IMR-90 (cell line): ENCODE results near the gene SBSN.

Source experiments
- CEBPB ChIP-seq: IDR thresholded peaks from 2 replicates; pipeline ENCODE4 v1.6.1; 2012; ENCODE audit warnings: low read depth, low read length, improper control_type of control experiment
- CTCF ChIP-seq: conservative IDR thresholded peaks from 2 replicates; pipeline ENCODE4 v1.5.1; 2012; ENCODE audit warnings: mild to moderate bottlenecking, low read depth, low read length, improper control_type of control experiment
- ELK1 ChIP-seq: fragments of 150-350 bp; IDR thresholded peaks from 2 replicates; pipeline ENCODE4 v1.6.1; 2016; ENCODE audit warnings: low read depth, mild to moderate bottlenecking, low read length, moderate library complexity, borderline replicate concordance
- MAZ ChIP-seq: IDR thresholded peaks from 2 replicates; pipeline ENCODE4 v1.6.1; 2012; ENCODE audit warnings: low read depth, mild to moderate bottlenecking, low read length, improper control_type of control experiment, moderate library complexity, borderline replicate concordance
- MXI1 ChIP-seq: IDR thresholded peaks from 2 replicates; pipeline ENCODE4 v1.6.1; 2012; ENCODE audit warnings: low read depth, mild to moderate bottlenecking, low read length, moderate library complexity, borderline replicate concordance
- NFE2L2 ChIP-seq: fragments of 150-350 bp; IDR thresholded peaks from 2 replicates; pipeline ENCODE4 v1.6.1; 2016; ENCODE audit warnings: low read depth, mild to moderate bottlenecking, low read length
- POLR2A ChIP-seq: IDR thresholded peaks from 2 replicates; pipeline ENCODE4 v1.6.1; 2012; ENCODE audit warnings: mild to moderate bottlenecking, low read depth, low read length
- RFX5 ChIP-seq: IDR thresholded peaks from 2 replicates; pipeline ENCODE4 v1.8.0; 2012; ENCODE audit warnings: low read depth, mild to moderate bottlenecking, low read length, moderate library complexity
- TF ChIP-seq, protein P1 (sequence below): fragments of 150-350 bp; IDR thresholded peaks from 2 replicates; pipeline ENCODE4 v1.6.1; 2017; ENCODE audit warnings: mild to moderate bottlenecking, antibody characterized with exemption, low read length, low read depth

- TF ChIP-seq ELK1 (no peak), CEBPB (no peak), CTCF (peak; percentile 78), NFE2L2 (no peak), MXI1 (no peak), POLR2A (no peak), MAZ (peak; percentile 19; the same call in 1 of the 2 replicates), RFX5 (no peak)
- TF ChIP-seq, protein P1, sequence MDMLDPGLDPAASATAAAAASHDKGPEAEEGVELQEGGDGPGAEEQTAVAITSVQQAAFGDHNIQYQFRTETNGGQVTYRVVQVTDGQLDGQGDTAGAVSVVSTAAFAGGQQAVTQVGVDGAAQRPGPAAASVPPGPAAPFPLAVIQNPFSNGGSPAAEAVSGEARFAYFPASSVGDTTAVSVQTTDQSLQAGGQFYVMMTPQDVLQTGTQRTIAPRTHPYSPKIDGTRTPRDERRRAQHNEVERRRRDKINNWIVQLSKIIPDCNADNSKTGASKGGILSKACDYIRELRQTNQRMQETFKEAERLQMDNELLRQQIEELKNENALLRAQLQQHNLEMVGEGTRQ = no peak
These were observed 18.1 kb downstream of the SBSN start for GRCh38 chr19:35509861-35510625.
